ENCODE measurements around the gene RAP1GAP. TPM values are rescaled to one million over a fixed set of nuclear protein-coding genes. Genes with fewer than 3 reads are reported as not detected.

RAP1GAP gene
- total RNA-seq, 1 donor from 2014 or later: 0.60 TPM

GRCh38 chr1:21577324-21577723, 91.8 kb downstream of the RAP1GAP start:
- no peak overlapping the region for H3K4me3 Mint-ChIP-seq
- DNase-seq (no peak), ATAC-seq (ENCODE audit: low read depth) (no peak)
- peaks cover 8% of the 10 kb centered on the region for H3K27me3 Mint-ChIP-seq
- H3K27ac Mint-ChIP-seq: no peak overlapping the region
- ChIA-PET CTCF (no interaction called here), POLR2A (no interaction called here)
- H3K9me3 Mint-ChIP-seq: no peaks in the 10 kb centered on the region
- no peak for TF ChIP-seq CTCF (IDR thresholded peaks at IDR 0.05)
- H3K4me1 Mint-ChIP-seq: no peaks in the 10 kb centered on the region
- intact Hi-C loops (cut with micrococcal nuclease): no loop called here
- H3K36me3 Mint-ChIP-seq (ENCODE audit: low read depth): no peaks in the 10 kb centered on the region

GRCh38 chr1:21576798-21577187, 92.4 kb downstream of the RAP1GAP start:
- Mint-ChIP-seq H3K27me3 (peaks cover 8% of the 10 kb centered on the region), H3K4me1 (no peaks in the 10 kb centered on the region), H3K27ac (no peak overlapping the region), H3K4me3 (no peak overlapping the region), H3K36me3 (ENCODE audit: low read depth) (no peaks in the 10 kb centered on the region), H3K9me3 (no peaks in the 10 kb centered on the region)
- ChIA-PET POLR2A (no interaction called here), CTCF (no interaction called here)
- no peak for TF ChIP-seq CTCF (IDR thresholded peaks at IDR 0.05)
- ATAC-seq (ENCODE audit: low read depth) (no peak), DNase-seq (no peak)
- intact Hi-C loops (cut with micrococcal nuclease): no loop called here

GRCh38 chr1:21576031-21576797, 92.9 kb downstream of the RAP1GAP start:
- no peak overlapping the region for H3K4me3 Mint-ChIP-seq
- no peaks in the 10 kb centered on the region for H3K36me3 Mint-ChIP-seq (ENCODE audit: low read depth)
- ChIA-PET CTCF (no interaction called here), POLR2A (no interaction called here)
- intact Hi-C loops (cut with micrococcal nuclease): no loop called here
- no peaks in the 10 kb centered on the region for H3K9me3 Mint-ChIP-seq
- no peak for DNase-seq
- ATAC-seq (ENCODE audit: low read depth): no peak
- no peaks in the 10 kb centered on the region for H3K4me1 Mint-ChIP-seq
- TF ChIP-seq CTCF (IDR thresholded peaks at IDR 0.05): no peak
- H3K27ac Mint-ChIP-seq: no peak overlapping the region
- H3K27me3 Mint-ChIP-seq: peaks cover 8% of the 10 kb centered on the region

GRCh38 chr1:21575351-21575942, 93.7 kb downstream of the RAP1GAP start:
- no peak overlapping the region for H3K27ac Mint-ChIP-seq
- intact Hi-C loops (cut with micrococcal nuclease): no loop called here
- no peaks in the 10 kb centered on the region for H3K9me3 Mint-ChIP-seq
- no peak for TF ChIP-seq CTCF (IDR thresholded peaks at IDR 0.05)
- ChIA-PET CTCF (interaction anchor here (1.3 kb wide), 1 partner anchor 205 kb away, joined by 3 read pairs; no protein-coding TSS in a partner anchor), POLR2A (interaction anchor here (0.6 kb wide), 1 partner anchor 170 kb away, joined by 8 read pairs; no protein-coding TSS in a partner anchor)
- ATAC-seq (ENCODE audit: low read depth): no peak
- no peaks in the 10 kb centered on the region for H3K36me3 Mint-ChIP-seq (ENCODE audit: low read depth)
- H3K27me3 Mint-ChIP-seq: peaks cover 8% of the 10 kb centered on the region
- DNase-seq: no peak
- no peaks in the 10 kb centered on the region for H3K4me1 Mint-ChIP-seq
- H3K4me3 Mint-ChIP-seq: no peak overlapping the region

GRCh38 chr1:21574466-21575151, 94.5 kb downstream of the RAP1GAP start:
- Mint-ChIP-seq H3K27ac (no peak overlapping the region), H3K4me1 (no peaks in the 10 kb centered on the region), H3K27me3 (peaks cover 8% of the 10 kb centered on the region), H3K4me3 (no peak overlapping the region), H3K9me3 (no peaks in the 10 kb centered on the region), H3K36me3 (ENCODE audit: low read depth) (no peaks in the 10 kb centered on the region)
- ChIA-PET CTCF (interaction anchor here (1.3 kb wide), 1 partner anchor 204 kb away, joined by 3 read pairs; no protein-coding TSS in a partner anchor), POLR2A (interaction anchor here (0.6 kb wide), 1 partner anchor 169 kb away, joined by 8 read pairs; no protein-coding TSS in a partner anchor)
- intact Hi-C loops (cut with micrococcal nuclease): loop anchor here (1.0 kb wide), 2 partner anchors 65 to 204 kb away; partner anchors contain the start of gene ALPL
- ATAC-seq (ENCODE audit: low read depth) (no peak), DNase-seq (no peak)
- no peak for TF ChIP-seq CTCF (IDR thresholded peaks at IDR 0.05)

All from activated B cell treated with CpG ODN at 0.5 μM for 24 hours (primary cell).